Measurements from ENCODE around the gene WFDC10A. TPM values are rescaled to one million over a fixed set of nuclear protein-coding genes. Genes with fewer than 3 reads are reported as not detected.

The WFDC10A gene
- total and polyA plus RNA-seq, 9 of the 15 experiments (the other 6 are each of a cell fraction or from before 2014, with no cell fraction given), result not detected

- peak; percentile 77 for TF ChIP-seq ZNF512 (tag; IDR thresholded peaks at IDR 0.05)
- TF ChIP-seq RBM15 (IDR thresholded peaks at IDR 0.05; ENCODE audit: insufficient read depth, low read length), result no peak
- TF ChIP-seq YY1 (IDR thresholded peaks at IDR 0.05; ENCODE audit: borderline replicate concordance in 1 of 3, control insufficient read depth in 1 of 3, extremely low read depth in 1 of 3, insufficient read depth in 3 of 3, insufficient read length in 1 of 3, insufficient replicate concordance in 2 of 3, low read depth in 1 of 3, low read length in 2 of 3), result peak in 1 of 3 experiments; percentile 33
These were observed 36.9 kb upstream of the WFDC10A start (continued) for GRCh38 chr20:45592574-45593189.

- Histone ChIP-seq H3K9ac (ENCODE audit: insufficient read depth in 1 of 2, low read depth in 2 of 2, low read length in 2 of 2) (no peak overlapping the region), H3K4me2 (ENCODE audit: insufficient read depth, low read length) (no peak overlapping the region), H3K36me3 (ENCODE audit: control insufficient read depth, insufficient read depth, low read length) (no peaks in the 10 kb centered on the region), H3K4me3 (no peak overlapping the region), H3K27me3 (ENCODE audit: control insufficient read depth in 2 of 2, insufficient read depth in 2 of 2, low read length in 2 of 2) (no peaks in the 10 kb centered on the region), H4K20me1 (replicated peaks; ENCODE audit: control insufficient read depth, insufficient read depth, low read length) (no peaks in the 10 kb centered on the region), H2AFZ (ENCODE audit: low read depth, low read length) (no peak overlapping the region), H3K27ac (ENCODE audit: extremely low read depth, low read depth, low read length) (no peak overlapping the region), H3K9me1 (ENCODE audit: control insufficient read depth, insufficient read depth, low read length) (no peaks in the 10 kb centered on the region), H3K4me1 (replicated peaks in 1 of 2; ENCODE audit: control insufficient read depth in 2 of 2, insufficient read depth in 2 of 2, low read length in 2 of 2) (no peaks in the 10 kb centered on the region), H3K79me2 (ENCODE audit: control insufficient read depth, insufficient read depth, low read length) (no peaks in the 10 kb centered on the region), H3K9me3 (replicated peaks; ENCODE audit: control insufficient read depth, insufficient read depth, low read depth, low read length) (no peaks in the 10 kb centered on the region)
- no peak for DNase-seq (ENCODE audit: extremely low read depth in 1 of 4, low spot score in 3 of 4)
- CTCF ChIA-PET (ENCODE audit: low intra/inter-chr PET ratio), result interaction anchor here (3.5 kb wide), 1 partner anchor 178 kb away, joined by 29 read pairs; no protein-coding TSS in a partner anchor
- no TSS peak for BruUV-seq (replicated peaks)
- in situ Hi-C loops (cut with MboI) (no loop called here), intact Hi-C loops (cut with micrococcal nuclease) (no loop called here)
- 4% methylated on average over 1 of the region's 1 CpG for WGBS (ENCODE audit: insufficient coverage, low coverage, missing lambda C conversion rate)
- POLR2A ChIA-PET, result no interaction called here
- TF ChIP-seq JUND (IDR thresholded peaks at IDR 0.05; ENCODE audit: borderline replicate concordance, low read depth, low read length), result no peak
- no peak for TF ChIP-seq JUND (tag; IDR thresholded peaks at IDR 0.05; ENCODE audit: borderline replicate concordance, low read depth, low read length)
- no peak for TF ChIP-seq PBX2 (CRISPR knock-in tag; IDR thresholded peaks at IDR 0.05; ENCODE audit: low read depth)
- no peak for TF ChIP-seq PBX2 (tag; conservative IDR thresholded peaks at IDR 0.05; ENCODE audit: low read depth)
- TF ChIP-seq ZNF717 (CRISPR knock-in tag; IDR thresholded peaks at IDR 0.05), result no peak
- ATAC-seq, result no peak
- FAIRE-seq, result no peak
These were observed 36.0 kb upstream of the WFDC10A start for GRCh38 chr20:45593498-45593897.

All from K562 (cell line).